Osteoblast (primary cell): Measurements from ENCODE around the gene PARD6B. TPM values are rescaled to one million over a fixed set of nuclear protein-coding genes. Genes with fewer than 3 reads are reported as not detected.
A peak's percentile ranks its signal among the peaks of the same experiment; 100 is the strongest.

Experiments
- DNase-seq: peaks from one replicate; pipeline ENCODE4 v3.0.0; 2011; ENCODE audit warnings: low spot score, mixed read lengths; ENCODE audit not compliant: insufficient read length; ENCODE audit errors: missing footprints
- H2AFZ ChIP-seq: 2 replicates; pipeline ENCODE4 v1.6.0; 2011; ENCODE audit warnings: mild to moderate bottlenecking, low read length
- H3K27ac ChIP-seq: 2 replicates; pipeline ENCODE4 v1.5.1; 2011; ENCODE audit warnings: mild to moderate bottlenecking, low read depth, low read length, moderate library complexity
- H3K27me3 ChIP-seq: 2 replicates; pipeline ENCODE4 v1.6.0; 2012; ENCODE audit warnings: mild to moderate bottlenecking, control low read depth, inconsistent platforms, low read length, moderate library complexity; ENCODE audit not compliant: insufficient read depth
- H3K36me3 ChIP-seq: 2 replicates; pipeline ENCODE4 v1.5.1; 2011; ENCODE audit warnings: mild to moderate bottlenecking, low read length, control low read depth, moderate library complexity; ENCODE audit not compliant: insufficient read depth
- H3K4me1 ChIP-seq: 2 replicates; pipeline ENCODE4 v1.5.1; 2011; ENCODE audit warnings: mild to moderate bottlenecking, low read length, control low read depth, moderate library complexity; ENCODE audit not compliant: insufficient read depth
- H3K4me2 ChIP-seq: 2 replicates; pipeline ENCODE4 v1.6.0; 2011; ENCODE audit warnings: mild to moderate bottlenecking, low read length; ENCODE audit not compliant: insufficient read depth
- H3K4me3 ChIP-seq: fragments of 200-600 bp; sonication (generic); 3 replicates; pipeline ENCODE4 v1.5.1; 2012; ENCODE audit warnings: mild to moderate bottlenecking, low read length, inconsistent platforms; ENCODE audit not compliant: insufficient read depth
- H3K79me2 ChIP-seq: 2 replicates; pipeline ENCODE4 v1.6.0; 2012; ENCODE audit warnings: mild to moderate bottlenecking, low read length, control low read depth, inconsistent platforms; ENCODE audit not compliant: insufficient read depth
- H3K9me3 ChIP-seq: 2 replicates; pipeline ENCODE4 v1.5.1; 2011; ENCODE audit warnings: low read depth, low read length, control low read depth
- H4K20me1 ChIP-seq: 2 replicates; pipeline ENCODE4 v1.6.0; 2012; ENCODE audit warnings: mild to moderate bottlenecking, low read length, control low read depth; ENCODE audit not compliant: insufficient read depth
- CTCF ChIP-seq: IDR thresholded peaks from 2 replicates; pipeline ENCODE4 v1.5.1; 2011; ENCODE audit warnings: mild to moderate bottlenecking, low read depth, low read length, moderate library complexity; ENCODE audit errors: extremely low read depth
- total RNA-seq: library from RNA; depleted of rRNA; stranded (reverse); fragments of >200 nt; gene quantifications from 2 replicates; pipeline ENCODE4 v1.2.3, GENCODE V29; 2012

Gene PARD6B
- total RNA-seq, 1 donor = 0.72 TPM

GRCh38 chr20:50788045-50788991, 56.9 kb downstream of the PARD6B start:
- H3K27ac ChIP-seq = no peak overlapping the region
- peak overlapping the region; percentile 73 for H3K4me2 ChIP-seq

GRCh38 chr20:50789968-50790650, 58.7 kb downstream of the PARD6B start:
- peak overlapping the region; percentile 89 for H2AFZ ChIP-seq
- H3K4me2 ChIP-seq = peak overlapping the region; percentile 72

More at GRCh38 chr20:50788045-50788991, 56.9 kb downstream of the PARD6B start:
- Histone ChIP-seq H3K36me3 (no peaks in the 10 kb centered on the region), H4K20me1 (no peaks in the 10 kb centered on the region), H3K4me3 (no peak overlapping the region), H3K79me2 (no peaks in the 10 kb centered on the region), H3K9me3 (no peaks in the 10 kb centered on the region), H2AFZ (peak overlapping the region; percentile 70), H3K4me1 (peaks cover 16% of the 10 kb centered on the region), H3K27me3 (no peaks in the 10 kb centered on the region)
- peak; percentile 71 for TF ChIP-seq CTCF
- peak; percentile 95 for DNase-seq

GRCh38 chr20:50790651-50791277, 59.4 kb downstream of the PARD6B start:
- Histone ChIP-seq H3K27me3 (no peaks in the 10 kb centered on the region), H3K4me1 (peaks cover 25% of the 10 kb centered on the region), H3K27ac (peak overlapping the region; percentile 97), H4K20me1 (no peaks in the 10 kb centered on the region), H3K36me3 (no peaks in the 10 kb centered on the region), H2AFZ (peak overlapping the region; percentile 91), H3K4me2 (peak overlapping the region; percentile 72), H3K4me3 (peak overlapping the region; percentile 57), H3K79me2 (peaks cover 1% of the 10 kb centered on the region), H3K9me3 (no peaks in the 10 kb centered on the region)
- TF ChIP-seq CTCF = peak; percentile 79
- DNase-seq = peak; percentile 98

More at GRCh38 chr20:50789968-50790650, 58.7 kb downstream of the PARD6B start:
- Histone ChIP-seq H3K4me3 (no peak overlapping the region), H4K20me1 (no peaks in the 10 kb centered on the region), H3K4me1 (peaks cover 24% of the 10 kb centered on the region), H3K27me3 (no peaks in the 10 kb centered on the region), H3K36me3 (no peaks in the 10 kb centered on the region), H3K27ac (peak overlapping the region; percentile 97), H3K79me2 (no peaks in the 10 kb centered on the region), H3K9me3 (no peaks in the 10 kb centered on the region)
- no peak for DNase-seq
- TF ChIP-seq CTCF = no peak
